RWPE1 (cell line): ENCODE measurements around the gene CEACAM6.

Experiments used
- CTCF ChIA-PET: fragments of 350-600 bp; sonication (Branson Sonifier 250); formaldehyde crosslinking; extraction: SDS; loops from one replicate; lab custom pipeline; 2021; lab: Yijun Ruan, JAX
- POLR2A ChIA-PET: fragments of 400-600 bp; formaldehyde crosslinking; extraction: SDS; loops from one replicate; lab custom pipeline; 2020; ENCODE audit warnings: antibody characterized with exemption; ENCODE audit not compliant: low non-redundant PET; lab: Yijun Ruan, JAX
- DNase-seq: peaks from one replicate; pipeline ENCODE4 v3.0.0; 2012; ENCODE audit warnings: low spot score
- H3K27ac ChIP-seq: fragments of 450-650 bp; 2 replicates; pipeline ENCODE4 v1.5.1; 2017
- CTCF ChIP-seq: fragments of 450-650 bp; conservative IDR thresholded peaks from 2 replicates; pipeline ENCODE4 v1.5.1; 2017; ENCODE audit warnings: low read depth, mild to moderate bottlenecking

The CEACAM6 gene

DNA sequence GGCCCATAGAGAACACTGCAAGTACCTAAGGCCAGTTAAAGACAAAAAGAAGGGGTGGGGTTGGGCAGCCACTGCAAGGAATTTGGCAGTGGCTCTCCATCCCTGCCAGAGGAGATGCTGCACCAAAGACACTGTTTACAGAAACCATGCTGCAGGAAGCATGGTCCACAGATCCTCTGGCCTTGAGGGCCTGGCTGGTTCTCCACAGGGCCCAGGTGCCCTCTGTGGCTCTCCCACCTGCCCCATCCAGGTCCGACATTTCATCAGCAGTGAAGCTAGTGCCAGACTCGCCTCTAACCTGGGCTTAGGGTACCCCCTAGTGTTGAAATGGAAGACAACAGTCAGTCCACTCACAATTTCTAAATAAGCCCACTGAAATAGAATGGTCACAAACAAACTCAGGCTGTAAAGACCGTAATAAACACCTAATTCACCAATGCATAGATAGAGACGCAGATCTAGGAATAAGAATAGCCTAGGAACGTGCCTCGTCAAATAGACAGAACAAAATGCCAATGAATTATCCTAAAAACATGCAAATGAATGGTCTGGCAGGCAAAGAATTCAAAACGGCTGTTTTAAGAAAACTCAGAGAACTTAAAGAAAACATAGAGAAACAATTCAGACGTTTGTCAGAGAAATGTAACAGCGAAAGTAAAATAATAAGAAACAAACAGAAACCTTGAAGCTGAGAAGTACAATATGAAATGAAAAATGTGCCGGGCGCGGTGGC, 65.8 kb downstream of the CEACAM6 start:
- ChIA-PET CTCF (interaction anchor here (0.6 to 1.9 kb wide), 4 partner anchors 7 to 28 kb away, joined by 3 to 12 read pairs (median 3); no protein-coding TSS in a partner anchor), POLR2A (no interaction called here)
- no peak overlapping the region for H3K27ac ChIP-seq
- TF ChIP-seq CTCF: 0 out of 2 replicates have a peak, but pooled peaks have one; percentile 15
- DNase-seq: peak; percentile 59
